GM12878 (cell line): ENCODE data around the gene ABCB8. TPM values are rescaled to one million over a fixed set of nuclear protein-coding genes. Genes with fewer than 3 reads are reported as not detected.

Experiments used
- ATAC-seq: fragments of 200-7000 bp; cut with Tn5 transposase; 3 replicates; pipeline ENCODE4 v1.9.1; 2020; ENCODE audit warnings: mild to moderate bottlenecking, moderate library complexity
- BruUV-seq: library from RNA; stranded (reverse); fragments of 400-500 nt; replicated peaks from 2 replicates; lab custom pipeline; 2021; lab: Mats Ljungman, UMichigan
- CTCF ChIA-PET: fragments of 300-600 bp; sonication (Branson Sonifier 250); formaldehyde crosslinking; extraction: SDS; loops from one replicate; lab custom pipeline; 2021; ENCODE audit warnings: inconsistent platforms; lab: Yijun Ruan, JAX
- POLR2A ChIA-PET: fragments of 350-600 bp; formaldehyde crosslinking; extraction: SDS; loops from one replicate; lab custom pipeline; 2021; ENCODE audit warnings: inconsistent platforms; lab: Charles Lee
- RAD21 ChIA-PET: fragments of 300-600 bp; sonication (Branson Sonifier 250); formaldehyde crosslinking; loops from one replicate; lab custom pipeline; 2023; ENCODE audit warnings: antibody characterized with exemption; ENCODE audit not compliant: unreplicated experiment; lab: Charles Lee
- SMC1A ChIA-PET: fragments of 300-600 bp; sonication (Branson Sonifier 250); formaldehyde crosslinking; loops from one replicate; lab custom pipeline; 2023; ENCODE audit not compliant: unreplicated experiment, uncharacterized antibody; lab: Charles Lee
- DNase-seq: peaks from one replicate; pipeline ENCODE4 v3.0.0-alpha.2; 2011; ENCODE audit warnings: low read depth, low spot score
- FAIRE-seq: peaks from 3 replicates; lab custom pipeline; 2011; peaks lifted over from hg19 to GRCh38; lab: Jason Lieb, UNC
- H2AFZ ChIP-seq: 2 replicates; pipeline ENCODE4 v1.6.0; 2011; ENCODE audit warnings: low read depth, low read length, control low read depth; ENCODE audit not compliant: control insufficient read depth
- H3K27ac ChIP-seq: 2 replicates; pipeline ENCODE4 v1.5.1; 2011; ENCODE audit warnings: control low read depth; ENCODE audit not compliant: control insufficient read depth, insufficient read depth
- H3K27me3 ChIP-seq, 2 experiments: replicated peaks in 1 of 2; 2 replicates each; pipeline versions ENCODE4 v1.6.0 to v1.6.1; 2011; ENCODE audit warnings: low read length in 1 of 2; ENCODE audit not compliant: control insufficient read depth in 2 of 2, insufficient read depth in 2 of 2
- H3K36me3 ChIP-seq, 2 experiments: 2 replicates each; pipeline ENCODE4 v1.5.1; 2011; ENCODE audit warnings: low read length in 1 of 2; ENCODE audit not compliant: control insufficient read depth in 2 of 2, insufficient read depth in 2 of 2
- H3K4me1 ChIP-seq: 2 replicates; pipeline ENCODE4 v1.6.1; 2011; ENCODE audit warnings: mild to moderate bottlenecking, low read length, moderate library complexity, mixed read lengths; ENCODE audit not compliant: control insufficient read depth, insufficient read depth
- H3K4me2 ChIP-seq: 2 replicates; pipeline ENCODE4 v1.6.0; 2011; ENCODE audit warnings: control low read depth; ENCODE audit not compliant: control insufficient read depth, insufficient read depth
- H3K4me3 ChIP-seq: fragments of 200-600 bp; sonication (generic); 2 replicates; pipeline ENCODE4 v1.5.1; 2016
- H3K79me2 ChIP-seq: 2 replicates; pipeline ENCODE4 v1.6.0; 2011; ENCODE audit warnings: low read length; ENCODE audit not compliant: control insufficient read depth, insufficient read depth
- H3K9ac ChIP-seq: 2 replicates; pipeline ENCODE4 v1.8.0; 2011; ENCODE audit warnings: low read length, control low read depth, mixed read lengths; ENCODE audit not compliant: control insufficient read depth, insufficient read depth
- H3K9me3 ChIP-seq: replicated peaks from 3 replicates; pipeline ENCODE4 v1.5.1; 2011; ENCODE audit warnings: mild to moderate bottlenecking, low read length; ENCODE audit not compliant: control insufficient read depth, insufficient read depth
- H4K20me1 ChIP-seq: 2 replicates; pipeline ENCODE4 v1.6.0; 2011; ENCODE audit not compliant: control insufficient read depth, insufficient read depth
- BCL11A ChIP-seq: IDR thresholded peaks from 2 replicates; pipeline ENCODE4 v1.6.1; 2011; ENCODE audit warnings: low read depth, low read length
- BHLHE40 ChIP-seq, 2 experiments: fragments of 450-650 bp in 1 of 2; IDR thresholded peaks; 2 replicates each; pipeline ENCODE4 v1.6.1; 2011 to 2017; ENCODE audit warnings: low read depth in 2 of 2, borderline replicate concordance in 1 of 2, improper control_type of control experiment in 1 of 2, low read length in 1 of 2, mild to moderate bottlenecking in 1 of 2
- BRCA1 ChIP-seq: IDR thresholded peaks from 2 replicates; pipeline ENCODE4 v1.6.1; 2011; ENCODE audit warnings: low read depth, low read length, improper control_type of control experiment
- ETV6 ChIP-seq, 2 experiments: fragments of 450-650 bp in 1 of 2; IDR thresholded peaks in 1 of 2; conservative IDR thresholded peaks in 1 of 2; 2 replicates each; pipeline ENCODE4 v1.6.1; 2014; ENCODE audit warnings: antibody characterized with exemption in 1 of 2, borderline replicate concordance in 1 of 2, low read depth in 1 of 2, mild to moderate bottlenecking in 1 of 2, moderate library complexity in 1 of 2
- FOXM1 ChIP-seq: IDR thresholded peaks from 2 replicates; pipeline ENCODE4 v1.6.1; 2012; ENCODE audit warnings: low read depth, mild to moderate bottlenecking, inconsistent platforms, low read length, moderate library complexity
- IKZF2 ChIP-seq, 2 experiments: fragments of 450-650 bp; IDR thresholded peaks; 2 replicates each; pipeline ENCODE4 v1.6.1; 2017; ENCODE audit warnings: mild to moderate bottlenecking in 2 of 2, moderate library complexity in 2 of 2
- KDM1A ChIP-seq: fragments of 200-600 bp; sonication (generic); IDR thresholded peaks from 2 replicates; pipeline ENCODE4 v1.6.1; 2016; ENCODE audit warnings: borderline replicate concordance
- MTA2 ChIP-seq: fragments of 450-650 bp; IDR thresholded peaks from 2 replicates; pipeline ENCODE4 v1.6.1; 2016; ENCODE audit warnings: low read depth, mild to moderate bottlenecking, moderate library complexity
- NFXL1 ChIP-seq: fragments of 450-650 bp; IDR thresholded peaks from 2 replicates; pipeline ENCODE4 v1.6.1; 2017; ENCODE audit warnings: antibody characterized with exemption, mild to moderate bottlenecking, borderline replicate concordance
- NKRF ChIP-seq: fragments of 450-650 bp; conservative IDR thresholded peaks from 2 replicates; pipeline ENCODE4 v1.6.1; 2017; ENCODE audit warnings: mild to moderate bottlenecking, moderate library complexity
- NR2F1 ChIP-seq: fragments of 450-650 bp; conservative IDR thresholded peaks from 2 replicates; pipeline ENCODE4 v1.6.1; 2017; ENCODE audit warnings: mild to moderate bottlenecking
- PAX5 ChIP-seq: IDR thresholded peaks from 2 replicates; pipeline ENCODE4 v1.6.1; 2011; ENCODE audit warnings: low read depth, low read length, borderline replicate concordance
- RFX5 ChIP-seq: IDR thresholded peaks from 2 replicates; pipeline ENCODE4 v1.6.1; 2011; ENCODE audit warnings: low read depth, low read length, improper control_type of control experiment
- TARDBP ChIP-seq: IDR thresholded peaks from 2 replicates; pipeline ENCODE4 v1.6.1; 2016; ENCODE audit warnings: borderline replicate concordance
- YY1 ChIP-seq: IDR thresholded peaks from 2 replicates; pipeline ENCODE4 v1.6.1; 2011; ENCODE audit warnings: low read depth, mild to moderate bottlenecking, low read length
- ZBTB33 ChIP-seq: fragments of 450-650 bp; IDR thresholded peaks from 2 replicates; pipeline ENCODE4 v1.6.1; 2017; ENCODE audit warnings: mild to moderate bottlenecking
- ZNF217 ChIP-seq: fragments of 450-650 bp; IDR thresholded peaks from 2 replicates; pipeline ENCODE4 v1.6.1; 2017; ENCODE audit warnings: antibody characterized with exemption, mild to moderate bottlenecking
- ZNF24 ChIP-seq: fragments of 450-650 bp; IDR thresholded peaks from 2 replicates; pipeline ENCODE4 v1.6.1; 2017; ENCODE audit warnings: antibody characterized with exemption, mild to moderate bottlenecking
- WGBS: methylation state at CpG from one replicate; pipeline ENCODE4 v1.1.6; 2016; ENCODE audit warnings: low lambda C conversion rate; ENCODE audit not compliant: insufficient replicate concordance, insufficient coverage; ENCODE audit errors: missing lambda C conversion rate; 5-methylcytosine and 5-hydroxymethylcytosine counted together
- in situ Hi-C: fragments of 300-500 bp; cut with MboI; formaldehyde crosslinking; loops from 9 replicates; pipeline ENCODE4 v1.14.3; 2018; ENCODE audit warnings: mixed read lengths
- intact Hi-C: fragments of 100-400 bp; cut with micrococcal nuclease; formaldehyde crosslinking; loops from one replicate; pipeline ENCODE4 v1.14.2; 2022; ENCODE audit not compliant: unreplicated experiment
- polyA plus RNA-seq, 11 experiments: library from polyadenylated mRNA; depleted of rRNA in 4 of 11; unstranded in 6 of 11; stranded (reverse) in 5 of 11; fragments of >200 nt; fragmentation: Nextera tagmentation in 4 of 11; fragmentation: Illumina TruSeq in 1 of 11; extraction: Ambion mirVana in 4 of 11; extraction: Trizol in 1 of 11; gene quantifications; 1 replicate in 1 of 11; 2 replicates in 10 of 11; pipeline versions ENCODE4 v1.2.1 to v1.2.3, GENCODE V29; 2011 to 2016; ENCODE audit warnings: inconsistent platforms in 2 of 11, missing spikeins in 2 of 11, low read depth in 1 of 11
- total RNA-seq, 4 experiments: library from RNA; depleted of rRNA in 3 of 4; stranded (reverse); fragments of >200 nt in 3 of 4; fragmentation: Illumina TruSeq in 1 of 4; extraction: Trizol in 1 of 4; gene quantifications; 2 replicates each; pipeline versions ENCODE4 v1.2.1 to v1.2.3, GENCODE V29; 2013 to 2021

The ABCB8 gene
- total and polyA plus RNA-seq, 10 of the 15 experiments (the other 5 are each of a cell fraction or from before 2014, with no cell fraction given) = 0.77 to 34.8 (median 18.9) TPM

GRCh38 chr7:150992833-150993302, 35.4 kb upstream of the ABCB8 start (continued):
- no peak for TF ChIP-seq ZNF217
- TF ChIP-seq YY1 = peak; percentile 57; the same call in 1 of the 2 replicates
- TF ChIP-seq TARDBP = peak; percentile 73; the same call in 1 of the 2 replicates
- TF ChIP-seq NR2F1 = no peak
- TF ChIP-seq ETV6 (conservative IDR thresholded peaks at IDR 0.05 in 1 of 2, IDR thresholded peaks at IDR 0.05 in 1 of 2; ENCODE audit: borderline replicate concordance in 1 of 2, low read depth in 1 of 2) = no peak
- TF ChIP-seq PAX5 = no peak
- TF ChIP-seq NFXL1 = no peak
- no peak for TF ChIP-seq MTA2
- TF ChIP-seq BRCA1 = no peak
- TF ChIP-seq BCL11A = no peak
- TF ChIP-seq RFX5 = no peak
- TF ChIP-seq FOXM1 = no peak
- TF ChIP-seq KDM1A = no peak
- TF ChIP-seq BHLHE40 (IDR thresholded peaks at IDR 0.05; ENCODE audit: borderline replicate concordance in 1 of 2, low read depth in 2 of 2, low read length in 1 of 2) = no peak
- no peak for TF ChIP-seq IKZF2 (IDR thresholded peaks at IDR 0.05)

GRCh38 chr7:150993511-150993910, 34.7 kb upstream of the ABCB8 start:
- Histone ChIP-seq H3K27me3 (no peaks in the 10 kb centered on the region), H3K4me2 (no peak overlapping the region), H3K4me1 (no peaks in the 10 kb centered on the region), H3K36me3 (no peaks in the 10 kb centered on the region), H2AFZ (no peak overlapping the region), H4K20me1 (no peaks in the 10 kb centered on the region), H3K9ac (no peak overlapping the region), H3K27ac (no peak overlapping the region), H3K9me3 (no peaks in the 10 kb centered on the region; the same call in 2 of the 3 replicates), H3K79me2 (no peaks in the 10 kb centered on the region), H3K4me3 (no peak overlapping the region)
- FAIRE-seq = no peak
- in situ Hi-C loops = no loop called here
- ChIA-PET POLR2A (no interaction called here), RAD21 (interaction anchor here (1.5 kb wide), 1 partner anchor 9 kb away, joined by 4 read pairs; no protein-coding TSS in a partner anchor), CTCF (interaction anchor here (0.9 to 1.8 kb wide), 2 partner anchors 14 to 15 kb away, joined by 3 to 8 read pairs; no protein-coding TSS in a partner anchor), SMC1A (no interaction called here)
- BruUV-seq = no TSS peak
- ATAC-seq = no peak
- intact Hi-C loops = no loop called here
- no peak for DNase-seq
- 59% methylated on average over 10 of the region's 14 CpGs for WGBS
- no peak for TF ChIP-seq NKRF
- no peak for TF ChIP-seq IKZF2 (IDR thresholded peaks at IDR 0.05)
- no peak for TF ChIP-seq ZBTB33
- TF ChIP-seq ZNF24 = no peak
